Stimulated activated CD4-positive, alpha-beta T cell treated with anti-CD3 and anti-CD28 coated beads, Interleukin-2, amount 100 ng/mL, for 48 hours (primary cell): ENCODE data around the gene KLF1.
"Not testable (repeated sequence)": the region's sequence is repeated elsewhere in the genome, so short reads cannot be mapped to it uniquely, and the experiment has no call there.

ENCODE experiments used
- DNase-seq, 2 donors: peaks; one replicate each; pipeline ENCODE4 v3.0.0-alpha.2; 2020

Gene KLF1

DNA sequence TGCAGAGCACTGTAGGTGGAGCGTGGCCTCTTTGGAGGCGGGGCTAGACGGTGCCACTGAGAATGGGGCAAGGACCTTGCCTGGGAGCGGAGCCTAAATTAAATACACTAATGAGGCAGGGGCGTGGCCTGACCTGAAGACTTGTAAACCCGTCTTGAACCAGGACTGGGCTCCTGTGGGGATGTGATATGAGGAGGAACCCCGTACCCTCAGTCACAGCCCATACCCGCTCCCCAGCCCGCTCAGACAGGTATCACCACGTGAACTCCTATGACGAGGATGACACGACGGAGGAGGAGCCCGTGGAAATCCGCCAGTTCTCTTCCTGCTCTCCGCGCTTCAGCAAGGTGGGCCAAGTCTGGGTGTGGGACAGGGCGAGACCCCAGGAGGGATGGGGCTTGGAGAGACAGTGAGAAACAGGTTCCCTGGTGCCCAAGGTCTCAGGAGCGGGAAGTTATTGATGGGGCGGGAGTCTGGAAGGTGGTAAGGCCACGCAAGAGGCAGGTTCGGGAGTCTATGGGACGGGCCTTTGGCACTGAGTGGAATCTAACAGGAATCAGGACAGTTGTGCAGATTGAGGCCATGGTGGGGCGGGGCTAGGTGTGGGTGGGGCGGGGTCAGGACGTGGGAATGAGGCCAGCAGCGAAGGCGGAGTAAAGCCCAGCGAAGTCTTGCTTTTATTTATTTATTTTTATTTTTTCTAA lies 20.4 kb downstream of the KLF1 start:
- DNase-seq = no peak

DNA sequence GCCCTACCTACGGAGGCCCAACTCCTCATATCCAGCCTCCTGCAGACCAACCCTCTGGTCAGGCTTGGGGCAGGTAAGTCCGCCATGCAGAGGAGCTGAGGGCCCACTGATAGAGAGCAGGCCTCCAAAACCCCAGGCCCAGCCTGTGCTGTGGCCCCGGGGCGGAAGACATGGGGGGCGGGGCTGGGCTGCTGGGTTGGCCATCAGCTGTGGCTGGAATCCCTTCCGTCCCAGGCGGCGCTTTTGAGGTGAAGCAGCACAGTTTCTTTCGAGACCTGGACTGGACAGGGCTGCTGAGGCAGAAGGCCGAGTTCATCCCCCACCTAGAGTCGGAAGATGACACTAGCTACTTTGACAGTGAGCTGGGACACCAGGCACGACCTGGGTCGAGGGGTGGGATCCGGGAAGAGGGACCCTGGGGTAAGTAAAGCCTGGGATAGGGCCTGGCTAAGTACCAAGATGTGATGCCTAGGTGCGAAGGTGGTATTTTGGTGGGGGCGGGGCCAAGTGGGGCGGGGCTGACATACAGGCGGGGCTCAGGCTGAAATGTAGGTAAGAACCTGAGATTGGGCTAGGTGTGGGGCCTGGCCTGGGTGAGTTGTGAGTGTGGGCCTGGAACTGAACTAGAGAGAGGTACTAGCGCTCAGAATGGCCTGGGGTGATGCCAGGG lies 21.1 kb downstream of the KLF1 start:
- DNase-seq = no peak

DNA sequence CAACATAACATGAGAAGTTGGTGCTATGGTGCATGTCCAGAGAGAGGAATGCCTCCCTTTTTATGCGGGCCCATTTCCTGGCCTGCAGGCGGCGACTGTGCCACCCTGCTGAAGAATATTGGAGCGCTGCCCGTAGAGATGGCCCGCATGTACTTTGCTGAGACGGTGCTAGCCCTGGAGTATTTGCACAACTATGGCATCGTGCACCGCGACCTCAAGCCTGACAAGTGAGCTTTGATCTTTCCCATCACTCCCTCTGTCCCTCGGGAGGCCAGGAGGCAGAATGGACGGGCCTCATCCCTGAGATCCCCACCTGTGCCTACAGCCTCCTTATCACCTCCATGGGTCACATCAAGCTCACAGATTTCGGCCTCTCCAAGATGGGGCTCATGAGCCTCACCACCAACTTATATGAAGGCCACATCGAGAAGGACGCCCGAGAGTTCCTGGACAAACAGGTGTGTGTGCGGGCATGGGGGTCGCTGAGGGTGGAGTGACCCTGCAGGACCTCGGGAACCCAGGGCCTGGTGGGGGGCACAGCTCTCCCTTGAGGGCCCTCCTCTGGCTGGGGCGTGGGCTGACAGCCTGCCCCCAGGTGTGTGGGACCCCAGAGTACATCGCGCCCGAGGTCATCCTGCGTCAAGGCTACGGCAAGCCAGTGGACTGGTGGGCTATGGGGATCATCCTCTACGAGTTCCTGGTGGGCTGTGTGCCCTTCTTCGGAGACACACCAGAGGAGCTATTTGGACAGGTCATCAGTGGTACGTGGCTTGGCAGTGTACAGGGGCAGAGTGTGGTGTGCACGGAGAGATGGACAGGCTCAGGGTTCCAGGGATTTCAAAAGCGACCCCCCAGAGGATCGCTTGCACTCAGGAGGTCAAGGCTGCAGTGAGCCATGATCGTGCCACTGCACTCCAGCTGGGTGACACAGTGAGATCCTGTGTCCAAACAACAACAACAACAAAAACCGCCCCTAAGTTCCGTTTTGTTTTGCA lies 22.0 kb downstream of the KLF1 start:
- no peak for DNase-seq

DNA sequence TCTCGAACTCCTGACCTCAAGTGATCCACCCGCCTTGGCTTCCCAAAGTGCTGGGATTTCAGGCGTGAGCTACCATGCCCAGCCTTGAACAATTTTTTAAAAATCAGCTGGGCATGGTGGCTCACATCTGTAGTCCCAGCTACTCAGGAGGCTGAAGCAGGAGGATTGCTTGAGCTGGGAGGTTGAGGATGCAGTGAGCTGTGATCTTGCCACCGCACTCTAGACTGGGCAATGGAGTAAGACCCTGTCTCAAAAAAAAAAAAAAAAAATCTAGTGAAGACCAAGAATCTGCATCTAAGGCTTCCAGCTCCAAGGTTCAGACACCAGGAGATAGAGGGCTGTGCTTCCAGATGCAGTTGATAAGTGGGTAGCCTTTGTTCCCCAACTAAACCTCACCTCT lies 22.9 kb downstream of the KLF1 start:
- no peak for DNase-seq

DNA sequence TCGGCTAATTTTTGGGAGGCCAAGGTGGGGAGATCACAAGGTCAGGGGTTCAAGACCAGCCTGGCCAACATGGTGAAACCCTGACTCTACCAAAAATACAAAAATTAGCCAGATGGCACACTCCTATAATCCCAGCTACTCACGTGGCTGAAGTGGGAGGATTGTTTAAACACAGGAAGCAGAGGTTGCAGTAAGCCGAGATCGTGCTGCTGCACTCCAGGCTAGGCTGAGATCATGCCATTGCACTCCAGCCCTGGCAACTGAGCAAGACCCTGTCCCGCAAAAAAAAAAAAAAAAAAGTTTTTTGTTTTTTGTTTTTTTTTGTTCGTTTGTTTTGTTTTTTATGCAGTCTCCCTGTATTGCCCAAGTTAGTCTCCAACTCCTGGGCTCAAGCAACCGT lies 27.5 kb downstream of the KLF1 start:
- no peak for DNase-seq

DNA sequence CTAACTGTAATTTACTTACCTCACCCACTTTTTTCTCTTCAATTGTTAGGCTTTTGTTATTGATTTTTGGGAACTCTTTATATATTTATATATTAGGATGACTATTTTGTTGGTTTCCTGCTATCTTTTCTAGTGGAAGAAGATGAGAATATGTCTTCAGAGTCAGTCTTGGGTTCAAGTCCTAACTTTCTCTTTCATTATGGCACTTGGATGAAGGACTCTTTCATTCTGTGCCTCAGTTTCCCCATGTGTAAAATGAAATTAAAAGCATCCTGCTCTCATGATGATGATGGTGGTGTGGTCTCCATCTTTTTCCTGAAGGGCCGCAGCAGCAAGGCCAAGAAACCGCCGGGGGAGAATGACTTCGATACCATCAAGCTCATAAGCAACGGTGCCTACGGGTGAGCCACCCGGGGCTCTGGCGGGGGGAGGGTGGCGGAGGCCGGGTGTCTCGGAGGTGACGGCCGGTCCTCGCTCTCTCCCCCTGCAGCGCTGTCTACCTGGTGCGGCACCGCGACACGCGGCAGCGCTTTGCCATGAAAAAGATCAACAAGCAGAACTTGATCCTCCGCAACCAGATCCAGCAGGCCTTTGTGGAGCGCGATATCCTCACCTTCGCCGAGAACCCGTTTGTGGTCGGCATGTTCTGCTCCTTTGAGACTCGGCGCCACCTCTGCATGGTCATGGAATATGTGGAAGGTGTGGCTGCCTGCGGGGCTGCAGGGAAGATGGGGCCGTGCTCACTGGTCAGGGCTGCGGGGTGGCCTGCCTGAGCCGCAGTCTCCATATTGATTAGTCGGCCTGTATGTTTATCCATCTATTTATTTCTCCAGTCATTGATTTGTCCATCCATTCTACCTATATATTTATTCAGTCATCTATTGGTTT lies 28.7 kb downstream of the KLF1 start:
- DNase-seq = no peak

DNA sequence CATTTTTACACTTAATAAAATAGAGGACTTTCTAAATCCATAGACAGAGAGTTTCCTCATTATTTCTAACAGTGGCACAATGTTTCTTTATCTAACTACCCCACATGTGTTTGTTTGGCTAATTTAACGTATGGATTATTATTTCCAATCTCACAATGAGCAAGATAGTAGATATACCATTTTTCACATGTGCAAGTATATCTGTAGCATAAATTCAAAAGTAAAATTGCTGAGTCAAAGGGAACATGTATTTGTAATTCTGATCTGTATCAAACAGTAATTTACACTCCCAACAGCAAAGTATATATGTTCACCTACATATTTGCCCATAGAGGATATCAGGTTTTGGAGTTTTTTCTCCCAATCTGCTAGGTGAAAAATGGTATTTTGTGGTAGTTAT lies 30.3 kb downstream of the KLF1 start:
- no peak for DNase-seq

DNA sequence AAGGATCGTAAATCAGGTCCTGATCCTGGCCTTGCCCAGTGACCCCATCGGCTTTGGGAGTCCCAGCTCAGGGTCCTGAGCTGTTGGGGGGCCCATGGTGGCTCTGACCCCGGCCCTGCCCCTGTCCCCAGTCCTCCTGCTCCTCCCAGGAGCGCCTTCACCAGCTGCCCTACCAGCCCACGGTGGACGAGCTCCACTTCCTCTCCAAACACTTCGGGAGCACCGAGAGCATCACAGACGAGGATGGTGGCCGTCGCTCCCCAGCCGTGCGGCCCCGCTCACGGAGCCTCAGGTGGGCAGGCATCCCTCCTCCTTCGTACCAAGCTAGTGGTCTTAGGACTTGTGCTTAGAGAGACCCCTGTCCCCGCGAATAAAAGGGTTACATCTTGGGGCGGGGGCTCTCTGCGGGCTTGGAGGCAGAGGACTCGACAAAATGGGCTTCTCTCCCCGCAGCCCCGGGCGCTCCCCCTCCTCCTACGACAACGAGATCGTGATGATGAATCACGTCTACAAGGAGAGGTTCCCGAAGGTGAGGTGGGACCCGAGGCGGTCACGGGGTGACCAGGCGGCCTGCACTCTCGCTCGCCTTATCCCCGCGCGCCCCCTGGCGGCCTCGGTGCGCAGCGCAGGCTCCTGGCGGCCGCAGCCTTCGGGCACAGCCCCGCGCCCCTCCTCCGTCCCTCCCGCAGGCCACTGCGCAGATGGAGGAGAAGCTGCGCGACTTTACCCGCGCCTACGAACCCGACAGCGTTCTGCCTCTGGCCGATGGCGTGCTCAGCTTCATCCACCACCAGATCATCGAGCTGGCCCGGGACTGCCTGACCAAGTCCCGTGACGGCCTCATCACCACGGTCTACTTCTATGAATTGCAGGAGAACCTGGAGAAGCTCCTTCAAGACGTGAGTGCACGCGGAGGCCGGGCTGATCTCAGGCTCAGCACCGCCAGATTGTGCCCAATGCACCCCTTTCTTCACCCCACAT lies 39.6 kb downstream of the KLF1 start:
- peak; percentile 94 to 96 for DNase-seq

DNA sequence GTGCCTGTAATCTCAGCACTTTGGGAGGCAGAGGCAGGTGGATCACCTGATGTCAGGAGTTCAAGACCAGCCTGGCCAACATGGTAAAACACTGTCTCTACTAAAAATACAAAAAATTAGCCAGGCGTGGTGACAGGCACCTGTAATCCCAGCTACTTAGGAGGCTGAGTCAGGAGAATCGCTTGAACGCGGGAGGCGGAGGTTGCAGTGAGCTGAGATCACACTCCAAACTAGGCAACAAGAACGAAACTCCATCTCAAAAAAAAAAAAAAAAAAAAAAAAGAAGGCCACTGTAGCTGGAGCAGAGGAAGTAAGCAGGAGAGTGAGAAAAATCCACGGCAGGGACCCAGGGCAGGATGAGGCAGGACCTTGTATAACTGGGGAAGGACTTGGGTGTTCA lies 40.4 kb downstream of the KLF1 start:
- not testable (repeated sequence) for DNase-seq

DNA sequence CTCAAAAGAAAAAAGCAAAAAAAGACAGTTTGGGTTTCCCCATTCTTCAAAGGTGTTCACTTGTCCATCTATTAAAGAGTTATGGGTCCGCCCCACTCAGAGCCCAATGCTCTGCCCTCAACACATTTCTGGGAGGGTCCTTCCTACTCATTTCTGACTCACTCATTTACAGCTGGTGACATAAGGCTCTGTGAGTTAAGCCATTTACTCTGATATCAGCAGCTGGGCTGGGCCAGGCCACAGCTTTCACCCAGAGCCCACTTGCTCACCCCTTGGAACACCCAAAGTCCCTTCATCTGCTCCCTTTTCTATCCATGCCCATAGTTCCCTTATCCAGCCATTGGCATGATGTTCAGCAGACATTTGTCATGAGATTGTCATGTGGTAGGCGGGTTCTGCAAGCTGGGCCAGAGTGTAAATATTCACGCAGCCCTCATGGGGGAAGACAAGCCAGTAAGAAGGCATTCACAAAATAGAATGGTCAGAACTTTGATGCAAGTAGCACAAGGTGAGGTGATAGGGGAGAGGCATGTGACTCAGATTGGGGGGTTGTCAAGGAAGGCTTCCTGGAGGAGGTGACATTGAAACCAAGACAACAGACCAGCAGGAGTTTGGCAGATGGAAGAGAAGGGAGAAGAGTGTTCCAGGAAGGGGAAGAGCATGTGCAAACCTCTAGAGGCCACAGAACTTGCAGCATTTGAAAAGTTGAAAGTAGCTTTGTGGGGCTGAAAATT lies 42.8 kb downstream of the KLF1 start:
- DNase-seq = no peak

DNA sequence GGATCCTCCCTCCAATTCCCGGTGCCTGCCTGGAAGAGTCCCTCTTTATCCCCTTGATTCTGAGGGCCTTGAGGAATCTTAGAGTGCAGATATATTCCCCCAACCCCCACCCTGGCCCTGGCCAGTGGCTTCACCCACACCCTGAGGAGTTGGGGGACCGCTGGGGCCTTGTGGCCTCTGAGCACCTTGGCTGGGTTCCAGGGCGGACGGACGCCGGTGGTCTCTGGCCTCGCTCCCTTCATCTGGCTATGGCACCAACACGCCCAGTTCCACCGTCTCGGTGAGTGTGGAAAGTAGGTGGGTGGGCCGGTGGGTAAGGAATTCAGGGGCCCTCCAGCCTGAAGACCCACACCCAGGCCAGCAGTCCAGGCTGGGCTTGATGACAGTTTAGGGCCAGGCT lies 43.7 kb downstream of the KLF1 start:
- DNase-seq = no peak

DNA sequence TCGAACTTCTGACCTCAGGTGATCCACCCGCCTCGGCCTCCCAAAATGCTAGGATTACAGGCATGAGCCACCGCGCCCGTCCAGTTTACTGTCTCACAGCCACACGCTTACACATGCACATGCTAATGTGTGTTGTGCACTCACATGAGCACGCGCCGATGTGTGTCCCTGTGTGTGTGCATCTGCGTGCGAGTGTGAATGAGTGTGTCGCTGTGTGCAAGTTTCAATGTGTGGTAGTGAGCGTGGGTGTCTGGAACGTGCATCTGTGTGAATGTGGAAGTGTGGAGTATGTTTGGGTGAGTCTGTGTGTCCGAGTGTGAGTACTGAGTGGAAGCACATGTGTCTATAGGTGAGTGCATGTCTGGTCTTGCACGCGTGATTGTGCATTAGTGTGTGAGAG lies 44.5 kb downstream of the KLF1 start:
- no peak for DNase-seq

DNA sequence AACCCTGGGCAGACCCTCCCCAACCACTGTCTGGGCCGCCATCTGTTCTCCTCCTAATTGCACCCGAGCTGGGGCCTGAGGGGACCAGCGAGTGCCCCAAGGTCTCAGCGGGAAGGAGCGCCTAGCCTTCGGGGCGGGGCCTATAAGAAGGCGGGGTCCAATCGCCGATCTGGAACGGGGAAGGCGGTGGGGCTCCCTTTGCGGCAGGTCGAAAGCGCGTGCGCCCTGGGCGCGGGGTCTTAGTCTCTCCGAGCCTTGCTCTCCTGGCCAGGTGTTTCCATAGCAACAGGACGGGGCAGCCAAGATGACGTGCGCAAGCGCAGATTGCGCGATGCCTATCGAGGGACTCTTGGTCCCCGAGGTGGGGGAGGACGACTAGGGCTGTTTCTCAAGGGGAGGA lies 45.9 kb downstream of the KLF1 start:
- no peak for DNase-seq

DNA sequence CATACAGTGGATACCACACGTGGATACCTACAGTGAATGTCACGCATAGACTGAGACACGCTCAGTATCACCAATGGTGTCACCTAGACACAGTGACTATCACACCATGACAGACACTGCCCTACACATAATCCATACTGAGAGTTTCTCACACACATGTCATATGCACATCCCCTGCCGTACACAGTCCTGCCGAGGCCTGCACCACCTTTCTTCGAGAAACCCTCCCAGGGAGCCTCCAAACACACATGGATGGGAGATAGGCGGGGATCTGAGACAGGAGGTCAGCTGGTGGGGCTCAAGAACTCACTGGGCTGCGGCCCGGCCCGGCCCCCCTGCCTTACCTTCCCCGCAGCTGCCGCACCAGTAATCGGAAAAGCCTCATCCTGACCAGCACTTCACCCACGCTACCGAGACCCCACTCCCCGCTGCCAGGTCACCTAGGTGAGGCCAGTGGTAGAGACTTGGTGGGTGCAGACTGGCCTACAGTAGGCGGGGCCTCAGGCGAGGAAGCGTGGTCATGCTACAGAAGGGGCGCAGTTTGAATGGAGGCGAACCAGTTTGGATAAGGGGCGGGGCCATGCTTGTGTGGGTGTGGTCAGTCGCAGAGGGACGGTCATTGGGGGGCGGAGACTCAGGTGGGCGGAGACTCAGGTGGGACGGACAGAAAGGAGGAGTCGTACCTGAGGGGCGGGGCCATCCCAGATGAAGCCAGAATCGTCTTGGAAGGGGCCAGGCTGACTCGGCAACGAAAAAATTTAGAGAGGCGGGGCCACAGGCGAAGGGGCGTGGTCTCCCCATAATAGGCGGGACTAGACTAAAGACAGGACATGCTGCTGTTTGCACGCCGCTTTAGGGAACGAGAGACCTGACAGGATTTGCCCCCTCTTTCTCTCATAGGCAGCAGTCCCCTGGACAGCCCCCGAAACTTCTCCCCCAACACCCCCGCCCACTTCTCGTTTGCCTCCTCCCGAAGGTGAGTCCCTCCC lies 46.6 kb downstream of the KLF1 start:
- DNase-seq = peak; percentile 56 to 59

DNA sequence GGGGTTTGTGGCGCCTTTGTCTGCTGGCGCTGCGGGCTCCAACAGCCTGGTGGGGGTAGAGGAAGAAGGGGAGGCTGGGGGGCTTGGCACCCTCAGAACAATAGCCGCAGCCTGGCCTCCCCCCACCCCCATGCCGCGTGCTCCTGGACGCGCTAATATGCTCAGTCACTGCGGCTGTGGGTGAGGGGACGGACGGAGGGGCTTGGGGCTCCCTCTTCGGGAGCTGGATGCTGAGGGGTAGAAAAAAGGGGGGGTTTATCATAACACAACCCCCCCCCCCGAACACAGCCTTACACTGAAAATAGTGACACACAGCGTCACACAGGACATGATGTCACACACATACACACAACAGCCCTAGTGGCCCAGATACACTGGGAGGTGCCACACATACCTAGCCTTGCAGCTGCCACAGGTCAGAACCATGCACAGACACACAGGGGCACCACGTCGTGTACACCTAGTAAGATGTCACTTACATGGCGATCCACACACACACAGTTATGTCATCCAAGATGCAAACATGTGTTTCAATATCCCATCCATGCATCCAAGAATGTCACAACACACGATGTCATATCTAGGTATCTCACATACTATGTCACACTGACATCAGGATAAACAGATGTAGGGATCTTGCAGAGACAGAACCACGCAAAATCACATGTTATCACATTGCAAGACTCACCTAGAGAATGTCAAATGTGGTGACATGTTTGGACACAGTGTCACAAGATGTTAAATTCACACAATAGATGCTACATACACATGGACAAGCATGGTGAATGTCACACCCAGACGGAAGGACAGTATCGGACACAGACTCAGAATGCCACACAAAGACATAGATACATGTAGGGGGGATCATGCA lies 47.9 kb downstream of the KLF1 start:
- DNase-seq = no peak

DNA sequence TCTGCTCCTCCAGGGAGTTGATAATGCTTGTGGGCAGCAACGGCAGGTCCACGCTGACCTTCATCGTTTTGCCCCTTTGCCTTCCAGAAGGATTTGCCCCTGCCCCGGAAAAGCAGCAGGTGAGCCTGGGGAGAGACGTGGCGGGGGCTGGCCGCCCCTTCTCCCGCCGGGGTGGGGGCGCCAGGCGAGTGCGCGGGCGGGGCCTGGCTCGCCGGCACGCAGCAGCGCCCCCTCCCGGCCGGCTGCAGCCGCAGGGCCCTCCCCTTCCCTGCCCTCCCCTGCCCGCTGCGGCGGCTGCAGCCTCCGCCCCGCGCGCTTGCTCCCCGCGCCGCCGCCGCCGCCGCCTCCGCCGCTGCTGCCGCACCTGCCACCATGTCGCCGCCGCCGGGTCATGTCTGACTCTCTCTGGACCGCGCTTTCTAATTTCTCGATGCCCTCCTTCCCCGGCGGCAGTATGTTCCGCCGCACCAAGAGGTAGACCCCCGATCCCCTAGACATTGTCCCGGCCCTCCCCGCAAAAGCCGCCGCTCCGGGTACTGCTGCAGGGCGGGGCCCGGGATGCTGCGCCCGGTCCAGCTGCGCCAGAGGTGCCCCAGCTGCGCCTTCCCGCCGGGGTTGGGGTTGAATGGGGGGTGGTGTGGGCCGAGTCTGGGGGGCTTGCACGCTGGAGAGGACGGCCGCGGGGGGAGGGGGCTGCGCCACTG lies 48.7 kb downstream of the KLF1 start, which contains the start of gene MAST1:
Gene MAST1, plus strand, starts transcription at position 334 of the 704 bp plus-strand sequence. Its CDS starts 58 bp downstream, at position 392.
- peak in 1 of 2 donors; percentile 58 for DNase-seq

DNA sequence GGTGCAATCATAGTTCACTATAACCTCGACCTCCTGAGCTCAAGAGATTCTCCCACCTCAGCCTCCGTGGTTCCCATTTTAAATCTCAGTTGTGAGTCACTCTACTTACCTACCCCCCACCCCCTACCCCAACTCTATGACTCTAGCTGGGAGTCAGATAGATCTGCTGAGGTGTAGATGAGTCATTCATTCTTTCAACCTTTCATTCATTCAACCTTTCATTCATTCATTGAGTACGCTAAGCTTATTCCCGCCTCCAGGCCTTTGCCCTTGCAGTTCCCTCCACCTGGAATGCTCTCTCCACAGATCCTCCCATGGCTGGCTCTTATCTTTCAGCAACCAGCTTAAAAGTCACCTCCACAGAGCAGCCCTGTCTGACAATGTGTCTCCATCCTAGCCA lies 49.8 kb downstream of the KLF1 start:
- no peak for DNase-seq

DNA sequence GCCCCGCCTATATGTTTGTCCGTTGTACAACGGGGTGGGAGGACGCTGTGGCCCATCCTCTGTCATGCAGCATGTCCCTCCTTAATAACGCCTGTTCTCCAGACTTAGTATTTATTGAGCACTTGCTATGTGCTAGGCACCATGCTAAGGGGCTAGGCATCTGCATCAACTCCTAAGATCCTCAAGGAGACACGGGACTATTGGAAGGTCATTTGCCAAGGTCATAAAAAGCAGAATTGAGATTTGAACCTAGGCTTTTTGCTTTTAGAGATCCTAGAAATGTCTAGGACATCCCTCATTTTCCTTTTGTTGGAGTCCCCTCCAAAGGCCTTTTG lies 50.5 kb downstream of the KLF1 start:
- DNase-seq = no peak
